Endodermal cell (in vitro differentiated cells): Measurements from ENCODE around the gene CYP46A1. TPM values are rescaled to one million over a fixed set of nuclear protein-coding genes. Genes with fewer than 3 reads are reported as not detected.

Source experiments
- DNase-seq: peaks from one replicate; pipeline ENCODE4 v3.0.0-alpha.2; 2017
- H3K27ac ChIP-seq: 2 replicates; pipeline ENCODE4 v1.5.1; 2013; ENCODE audit warnings: mild to moderate bottlenecking, low read depth, low read length, moderate library complexity
- H3K27me3 ChIP-seq: 2 replicates; pipeline ENCODE4 v1.6.1; 2013; ENCODE audit warnings: mild to moderate bottlenecking, low read length, moderate library complexity; ENCODE audit not compliant: insufficient read depth, control insufficient read depth, poor library complexity, severe bottlenecking
- H3K36me3 ChIP-seq: 2 replicates; pipeline ENCODE4 v1.7.0; 2013; ENCODE audit warnings: mild to moderate bottlenecking, low read length, moderate library complexity; ENCODE audit not compliant: control insufficient read depth, insufficient read depth
- H3K4me1 ChIP-seq: one replicate; pipeline ENCODE4 v1.7.0; 2013; ENCODE audit warnings: low read length; ENCODE audit not compliant: control insufficient read depth, insufficient read depth
- H3K4me3 ChIP-seq: 2 replicates; pipeline ENCODE4 v1.5.1; 2013; ENCODE audit warnings: mild to moderate bottlenecking, low read length, moderate library complexity
- H3K9ac ChIP-seq: 2 replicates; pipeline ENCODE4 v1.6.1; 2013; ENCODE audit warnings: mild to moderate bottlenecking, low read length, moderate library complexity; ENCODE audit not compliant: poor library complexity, severe bottlenecking; ENCODE audit errors: extremely low read depth
- H3K9me3 ChIP-seq: 2 replicates; pipeline ENCODE4 v1.6.1; 2013; ENCODE audit warnings: mild to moderate bottlenecking, low read length, moderate library complexity; ENCODE audit not compliant: control insufficient read depth
- H3K27ac Mint-ChIP-seq: 2 replicates; pipeline ENCODE4 v1.8.0; 2020; ENCODE audit warnings: mixed read lengths
- H3K27me3 Mint-ChIP-seq: 2 replicates; pipeline ENCODE4 v1.8.0; 2021; ENCODE audit warnings: mild to moderate bottlenecking, mixed read lengths; ENCODE audit not compliant: insufficient read depth
- H3K36me3 Mint-ChIP-seq: 2 replicates; pipeline ENCODE4 v1.8.0; 2020; ENCODE audit warnings: low read depth, mixed read lengths
- H3K4me1 Mint-ChIP-seq: 2 replicates; pipeline ENCODE4 v1.8.0; 2020; ENCODE audit warnings: mixed read lengths
- H3K4me3 Mint-ChIP-seq: 2 replicates; pipeline ENCODE4 v1.8.0; 2020; ENCODE audit warnings: mild to moderate bottlenecking, moderate library complexity, mixed read lengths
- H3K9me3 Mint-ChIP-seq: 2 replicates; pipeline ENCODE4 v1.8.0; 2020; ENCODE audit warnings: mild to moderate bottlenecking, mixed read lengths
- WGBS, 2 experiments: methylation state at CpG; one replicate each; pipeline versions ENCODE4 v1.1.5 to v1.1.7; 2013; ENCODE audit warnings: missing lambda C conversion rate in 2 of 2, mixed read lengths in 1 of 2; ENCODE audit not compliant: insufficient coverage in 1 of 2, insufficient read length in 1 of 2; 5-methylcytosine and 5-hydroxymethylcytosine counted together
- total RNA-seq, 2 donors: library from RNA; stranded (reverse); fragmentation: NEBNext Ultra II Directional in 1 of 2; extraction: Animal tissue kit (Norgen Biotek cat#: 25700) in 1 of 2; gene quantifications; 2 replicates in 1 of 2; 3 replicates in 1 of 2; pipeline ENCODE4 v1.2.1, GENCODE V29; 2021
- TF ChIP-seq, protein P1 (sequence below): fragments of 200-600 bp; sonication (generic); conservative IDR thresholded peaks from 2 replicates; pipeline ENCODE4 v1.5.0; 2021; ENCODE audit warnings: antibody characterized with exemption, mild to moderate bottlenecking

Gene CYP46A1
- total RNA-seq, 2 donors from 2014 or later: 0.55 to 0.57 TPM

DNA sequence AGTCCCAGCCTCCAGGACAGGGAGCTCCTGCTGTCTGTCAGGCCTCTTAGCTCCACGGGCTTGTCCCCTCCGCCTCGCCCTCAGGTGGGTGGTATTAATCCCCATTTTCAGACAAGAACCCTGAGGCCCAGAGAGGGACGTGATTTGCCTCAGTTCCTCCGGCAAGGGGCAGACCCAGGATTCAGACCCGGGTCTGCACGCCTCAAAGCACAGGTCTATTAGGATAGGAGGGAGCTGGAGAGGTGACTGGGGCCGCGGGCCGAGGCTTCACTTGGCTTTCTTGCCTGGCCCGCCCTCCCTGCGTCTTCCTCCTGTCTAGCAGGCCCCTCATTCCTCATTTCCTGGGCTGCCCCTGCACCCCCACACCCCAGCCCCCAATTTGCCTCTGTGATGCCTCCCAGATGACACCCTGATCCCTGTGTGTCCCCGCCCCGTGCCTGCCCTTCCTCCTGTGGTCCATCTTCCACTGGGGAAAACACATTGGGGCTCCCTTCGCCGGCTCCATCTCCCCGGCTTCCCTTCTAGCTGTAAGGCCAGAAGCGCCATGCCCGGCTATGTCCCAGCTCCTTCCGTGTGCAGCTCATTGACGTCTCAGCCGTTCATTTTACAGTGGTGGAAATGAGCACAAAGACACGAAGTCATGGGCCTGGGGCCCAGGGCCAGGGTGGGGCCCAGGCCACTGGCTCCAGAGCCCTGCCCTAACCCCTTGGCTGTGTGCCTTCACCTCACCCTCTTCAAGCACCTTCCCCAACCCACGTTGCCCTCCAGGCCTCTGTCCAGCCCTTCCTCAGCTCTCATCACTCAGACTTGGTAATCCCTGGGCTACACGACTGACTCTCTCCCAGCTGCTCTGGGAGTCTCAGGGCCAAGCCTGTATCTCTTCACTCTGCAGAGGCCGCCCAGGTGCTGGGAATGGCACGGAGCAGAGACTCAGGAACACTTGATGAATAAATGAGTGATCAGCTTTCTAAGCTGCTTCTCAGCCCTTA, 15.5 kb upstream of the CYP46A1 start:
- H3K36me3 Mint-ChIP-seq: no peaks in the 10 kb centered on the region
- H3K27ac Mint-ChIP-seq: no peak overlapping the region
- H3K9ac ChIP-seq: no peak overlapping the region
- H3K4me3 ChIP-seq: no peak overlapping the region
- TF ChIP-seq, protein P1, sequence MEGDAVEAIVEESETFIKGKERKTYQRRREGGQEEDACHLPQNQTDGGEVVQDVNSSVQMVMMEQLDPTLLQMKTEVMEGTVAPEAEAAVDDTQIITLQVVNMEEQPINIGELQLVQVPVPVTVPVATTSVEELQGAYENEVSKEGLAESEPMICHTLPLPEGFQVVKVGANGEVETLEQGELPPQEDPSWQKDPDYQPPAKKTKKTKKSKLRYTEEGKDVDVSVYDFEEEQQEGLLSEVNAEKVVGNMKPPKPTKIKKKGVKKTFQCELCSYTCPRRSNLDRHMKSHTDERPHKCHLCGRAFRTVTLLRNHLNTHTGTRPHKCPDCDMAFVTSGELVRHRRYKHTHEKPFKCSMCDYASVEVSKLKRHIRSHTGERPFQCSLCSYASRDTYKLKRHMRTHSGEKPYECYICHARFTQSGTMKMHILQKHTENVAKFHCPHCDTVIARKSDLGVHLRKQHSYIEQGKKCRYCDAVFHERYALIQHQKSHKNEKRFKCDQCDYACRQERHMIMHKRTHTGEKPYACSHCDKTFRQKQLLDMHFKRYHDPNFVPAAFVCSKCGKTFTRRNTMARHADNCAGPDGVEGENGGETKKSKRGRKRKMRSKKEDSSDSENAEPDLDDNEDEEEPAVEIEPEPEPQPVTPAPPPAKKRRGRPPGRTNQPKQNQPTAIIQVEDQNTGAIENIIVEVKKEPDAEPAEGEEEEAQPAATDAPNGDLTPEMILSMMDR: no peak
- peaks cover 7% of the 10 kb centered on the region for H3K4me1 ChIP-seq
- no peaks in the 10 kb centered on the region for H3K9me3 ChIP-seq
- H3K27me3 Mint-ChIP-seq: no peaks in the 10 kb centered on the region
- 87 to 94% methylated on average over 19 to 27 of the region's 27 CpGs for WGBS, 2 experiments
- no peaks in the 10 kb centered on the region for H3K36me3 ChIP-seq
- H3K4me3 Mint-ChIP-seq: no peak overlapping the region
- H3K27me3 ChIP-seq: no peaks in the 10 kb centered on the region
- no peaks in the 10 kb centered on the region for H3K9me3 Mint-ChIP-seq
- peaks cover 29% of the 10 kb centered on the region for H3K4me1 Mint-ChIP-seq
- peak; percentile 50 for DNase-seq
- H3K27ac ChIP-seq: peak overlapping the region; percentile 24

DNA sequence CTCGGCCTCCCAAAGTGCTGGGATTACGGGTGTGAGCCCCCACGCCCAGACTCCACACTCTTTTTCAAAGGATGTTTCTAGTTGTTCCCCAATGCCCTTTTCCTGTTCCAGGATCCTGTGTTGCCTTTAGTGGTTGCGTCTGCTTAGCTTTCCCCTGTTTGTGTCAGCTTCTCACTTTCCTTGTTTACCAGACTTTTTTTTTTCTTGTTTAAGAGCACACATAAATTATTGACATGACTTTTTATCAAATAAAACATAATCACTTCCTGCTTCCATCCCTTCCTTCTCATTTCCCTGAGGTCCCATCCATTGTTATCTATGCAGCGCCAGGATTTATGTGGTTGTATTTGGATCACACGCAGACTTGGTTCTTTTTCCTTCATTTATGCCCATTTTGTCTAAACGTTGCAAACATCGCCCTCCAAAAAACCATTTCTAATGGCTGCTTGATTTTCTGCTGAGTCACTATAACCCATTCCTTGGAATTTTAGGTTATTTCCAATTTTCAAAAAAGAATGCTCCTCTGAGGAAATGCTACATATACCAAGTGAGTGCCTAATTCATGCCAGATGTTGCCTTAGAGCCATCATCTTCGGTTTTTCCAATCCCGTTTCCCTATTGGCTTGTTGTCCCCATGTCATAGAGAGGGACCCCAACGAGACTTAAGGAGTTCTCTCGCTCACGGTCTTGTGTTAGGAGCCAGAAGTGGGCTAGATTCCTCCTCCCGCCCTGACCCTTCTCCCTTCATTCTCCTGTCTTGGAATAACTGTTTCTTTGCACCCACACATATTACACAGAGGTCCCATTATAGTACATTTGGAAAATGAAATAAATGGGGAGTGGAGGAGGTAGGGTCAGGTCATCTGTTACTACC, 13.5 kb upstream of the CYP46A1 start:
- Histone ChIP-seq H3K27me3 (no peaks in the 10 kb centered on the region), H3K36me3 (no peaks in the 10 kb centered on the region), H3K27ac (peak overlapping the region; percentile 98), H3K4me3 (no peak overlapping the region), H3K4me1 (peaks cover 7% of the 10 kb centered on the region), H3K9me3 (no peaks in the 10 kb centered on the region), H3K9ac (no peak overlapping the region)
- H3K4me1 Mint-ChIP-seq: peaks cover 21% of the 10 kb centered on the region
- peak overlapping the region; percentile 84 for H3K27ac Mint-ChIP-seq
- no peaks in the 10 kb centered on the region for H3K9me3 Mint-ChIP-seq
- no peak overlapping the region for H3K4me3 Mint-ChIP-seq
- no peak for DNase-seq
- no peaks in the 10 kb centered on the region for H3K27me3 Mint-ChIP-seq
- WGBS, 2 experiments: 85 to 87% methylated on average over 10 to 14 of the region's 14 CpGs
- no peaks in the 10 kb centered on the region for H3K36me3 Mint-ChIP-seq
- TF ChIP-seq, protein P1: no peak
